ENCODE measurements around the gene SYNJ1.
"Not testable (repeated sequence)": the region's sequence is repeated elsewhere in the genome, so short reads cannot be mapped to it uniquely, and the experiment has no call there.

The SYNJ1 gene

DNA sequence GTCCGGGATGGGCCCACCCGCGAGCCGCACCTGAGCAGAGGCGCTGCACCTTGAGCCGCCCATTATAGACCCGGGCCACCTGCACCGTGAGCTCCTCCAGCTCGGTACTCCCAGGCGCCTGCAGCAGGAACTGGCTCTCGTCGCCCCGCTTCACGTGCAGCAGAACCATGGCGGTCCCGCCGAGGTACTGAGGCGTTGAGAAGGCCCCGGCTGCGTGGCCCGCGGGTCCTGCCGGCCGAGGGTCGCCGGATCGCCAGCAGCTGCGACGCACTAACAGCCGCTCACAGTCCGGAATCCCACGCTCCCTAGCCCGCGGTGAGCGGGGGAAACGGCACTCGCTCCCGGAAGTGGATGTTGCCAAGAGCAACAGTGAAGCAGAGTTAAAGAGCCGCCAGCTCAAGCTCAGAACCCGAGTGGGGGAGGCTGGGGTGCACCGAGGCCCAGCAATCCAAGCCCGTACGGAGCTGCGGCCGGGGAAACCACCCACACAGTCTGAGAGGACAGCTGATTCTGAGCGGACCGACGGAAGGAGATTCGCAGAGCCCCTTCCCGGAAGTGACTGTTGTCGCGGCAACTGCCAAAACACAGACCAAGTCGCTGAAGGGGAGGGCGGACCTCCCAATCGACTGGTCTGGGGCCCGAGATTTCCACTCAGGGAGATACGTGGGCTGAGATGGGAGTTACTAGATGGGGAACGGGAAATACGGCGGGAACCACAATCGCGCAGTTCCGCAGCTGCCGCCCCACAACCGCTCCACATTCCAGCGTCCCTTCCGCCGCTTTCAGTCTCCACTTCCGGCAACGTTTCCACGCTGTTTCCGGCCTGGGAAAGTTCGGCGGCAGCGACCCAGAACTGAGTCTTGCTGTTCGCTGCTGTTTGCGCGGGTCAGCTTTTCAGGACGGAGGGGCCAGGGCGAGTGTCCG lies 115.5 kb downstream of the SYNJ1 start, which contains the start of gene CFAP298:
Gene CFAP298 (minus strand): TSS at position 303 of the 924 bp plus-strand sequence. CDS start 134 bp downstream, at position 169.
- peak; percentile 81 for DNase-seq (ENCODE audit: low spot score)

- DNase-seq (ENCODE audit: low spot score), result peak; percentile 68
Observed at GRCh38 chr21:32611471-32611997, 116.3 kb downstream of the SYNJ1 start.

- DNase-seq (ENCODE audit: low spot score), result not testable (repeated sequence)
Observed at GRCh38 chr21:32610940-32611339, 116.9 kb downstream of the SYNJ1 start.

GRCh38 chr21:32608851-32609250 lies 119.0 kb downstream of the SYNJ1 start:
- DNase-seq (ENCODE audit: low spot score), result no peak

DNA sequence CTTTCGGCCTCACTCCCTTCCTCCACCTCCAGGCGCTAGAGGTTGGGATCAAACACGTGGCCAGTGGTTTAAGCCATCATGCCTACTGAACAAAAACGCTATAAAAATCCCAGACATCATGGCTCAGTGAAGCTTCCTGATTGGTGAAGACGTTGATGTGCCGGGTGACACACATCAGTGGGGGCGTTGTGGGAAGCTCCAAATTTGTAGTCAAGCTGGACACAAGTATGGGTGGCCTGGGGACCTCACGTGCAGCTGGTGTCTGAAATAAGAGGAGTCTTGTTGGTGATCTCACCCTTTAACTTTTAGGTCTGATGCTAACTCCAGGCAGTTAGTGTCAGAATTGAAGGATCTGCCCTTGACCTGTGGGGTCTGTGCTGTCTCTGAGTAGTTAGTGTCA lies 122.3 kb downstream of the SYNJ1 start:
- DNase-seq (ENCODE audit: low spot score), result no peak

- DNase-seq (ENCODE audit: low spot score), result no peak
Observed at GRCh38 chr21:32604464-32604863, 123.3 kb downstream of the SYNJ1 start.

DNA sequence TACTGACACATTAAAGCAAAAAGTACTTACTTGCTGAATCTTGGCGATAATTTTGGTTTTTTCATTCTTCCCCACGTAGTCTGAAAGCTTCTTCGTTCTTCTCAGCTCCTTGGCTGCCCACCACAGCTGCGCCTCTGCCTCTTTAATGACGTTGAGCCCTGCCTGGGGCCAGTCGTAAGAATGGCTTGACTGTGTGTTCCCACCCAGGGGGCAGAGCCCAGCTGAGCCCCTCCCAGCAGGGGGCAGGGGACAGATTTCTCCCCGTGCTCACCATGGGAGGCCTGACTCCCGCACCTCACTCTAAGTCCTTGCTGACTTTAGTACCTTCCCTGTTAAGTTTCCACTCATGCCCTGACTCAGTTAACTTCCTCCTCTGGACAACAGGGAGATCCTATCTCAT lies 124.7 kb downstream of the SYNJ1 start:
- no peak for DNase-seq (ENCODE audit: low spot score)

DNA sequence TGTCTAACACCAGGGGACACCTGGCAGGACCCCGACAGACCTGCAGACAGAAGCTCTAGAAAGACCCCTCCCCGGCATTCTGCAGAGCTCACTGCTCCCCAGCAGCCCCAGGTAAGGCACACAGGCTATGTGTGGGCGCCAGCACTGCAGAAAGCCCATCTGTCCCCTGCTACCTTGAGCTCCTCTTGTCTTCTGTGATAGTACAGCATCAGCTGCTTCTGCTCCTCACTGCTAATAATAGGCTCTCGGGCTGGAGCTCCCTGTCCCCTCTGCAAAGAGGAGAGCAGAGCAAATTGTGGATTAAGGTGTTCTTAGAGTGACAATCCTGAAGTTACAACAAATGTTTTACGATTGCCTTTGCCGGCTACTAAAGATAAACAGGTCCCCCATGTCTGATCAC lies 125.7 kb downstream of the SYNJ1 start:
- no peak for DNase-seq (ENCODE audit: low spot score)

DNA sequence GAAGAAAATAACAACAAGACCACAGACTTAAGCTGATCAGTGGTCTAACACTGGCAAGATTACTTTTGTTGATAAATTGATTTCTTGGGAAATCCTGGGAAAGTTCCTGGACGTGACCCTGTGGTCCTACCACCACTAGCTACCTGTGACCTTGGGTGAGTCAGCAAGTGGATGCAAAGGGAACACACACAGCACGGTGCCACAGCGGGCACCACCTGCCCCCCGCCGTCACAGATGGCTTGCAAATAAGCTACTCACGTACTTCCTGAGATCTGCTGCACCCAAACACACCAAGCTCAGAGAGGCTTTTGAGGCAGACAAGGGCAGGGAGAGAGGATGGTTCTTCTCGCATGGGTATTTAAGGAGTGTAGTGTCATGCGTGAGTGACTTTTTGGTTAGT lies 128.3 kb downstream of the SYNJ1 start:
- no peak for DNase-seq (ENCODE audit: low spot score)

DNA sequence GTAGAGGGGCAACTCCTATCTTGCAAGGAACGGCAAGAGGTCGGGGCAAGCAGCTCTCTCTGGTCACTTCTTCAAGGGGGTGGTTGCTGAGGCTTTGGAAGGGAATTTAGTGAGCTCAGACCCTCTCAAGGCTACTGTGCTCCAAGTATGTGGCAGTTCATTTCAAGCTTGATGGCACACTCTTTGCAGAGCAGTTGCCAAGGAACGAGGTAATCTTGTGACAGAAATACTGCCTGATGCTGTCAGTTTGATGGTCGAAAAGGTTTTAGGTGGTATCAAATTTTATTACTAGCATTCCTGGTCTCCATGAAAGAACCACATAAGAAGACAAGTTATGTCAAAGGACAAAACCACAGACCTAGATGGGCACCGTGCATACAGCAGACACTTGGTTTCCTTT lies 128.7 kb downstream of the SYNJ1 start:
- no peak for DNase-seq (ENCODE audit: low spot score)

DNA sequence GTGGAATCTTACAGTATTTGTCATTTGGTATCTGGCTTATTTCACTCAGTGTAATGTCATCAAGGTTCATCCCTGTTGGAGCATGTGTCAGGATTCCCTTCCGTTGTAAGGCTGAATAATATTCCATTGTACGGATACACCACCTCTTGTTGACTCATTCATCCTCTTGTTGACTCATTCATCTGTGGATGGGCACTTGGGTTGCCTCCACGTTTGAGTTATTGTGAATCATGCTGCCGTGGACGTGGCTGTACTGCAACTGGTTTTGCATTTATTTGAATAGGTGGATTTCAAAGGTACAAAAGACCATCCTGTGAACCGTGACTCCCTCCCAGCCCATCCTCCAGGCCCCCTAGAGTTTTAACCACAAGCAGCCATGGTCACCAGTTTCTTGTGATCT lies 130.6 kb downstream of the SYNJ1 start:
- DNase-seq (ENCODE audit: low spot score), result no peak

DNA sequence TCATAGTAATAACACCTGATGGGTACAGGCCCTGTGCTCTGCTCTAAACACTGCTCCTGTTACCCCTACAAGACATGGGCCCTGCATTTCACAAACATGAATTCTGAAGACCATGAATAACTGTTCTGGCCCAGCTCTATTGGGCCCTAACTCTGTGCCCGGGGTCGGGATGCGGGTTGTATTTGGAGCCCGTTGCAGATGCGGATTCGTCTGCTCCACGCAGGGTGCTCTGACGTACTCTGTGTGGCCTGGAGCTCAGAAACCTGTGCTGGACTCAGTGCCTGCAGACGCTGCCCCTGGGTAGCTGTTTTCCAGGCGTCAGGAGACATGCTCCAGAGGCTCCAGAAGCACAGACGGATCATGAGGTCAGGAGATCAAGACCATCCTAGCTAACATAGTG lies 132.4 kb downstream of the SYNJ1 start:
- no peak for DNase-seq (ENCODE audit: low spot score)

GRCh38 chr21:32593690-32594089 lies 134.1 kb downstream of the SYNJ1 start:
- DNase-seq (ENCODE audit: low spot score), result no peak

- DNase-seq (ENCODE audit: low spot score), result no peak
Observed at GRCh38 chr21:32592929-32593502, 134.8 kb downstream of the SYNJ1 start.

GRCh38 chr21:32590130-32590529 lies 137.7 kb downstream of the SYNJ1 start:
- DNase-seq (ENCODE audit: low spot score), result no peak

GRCh38 chr21:32587651-32588050 lies 140.2 kb downstream of the SYNJ1 start:
- DNase-seq (ENCODE audit: low spot score), result no peak

- no peak for DNase-seq (ENCODE audit: low spot score)
Observed at GRCh38 chr21:32587120-32587519, 140.7 kb downstream of the SYNJ1 start.

GRCh38 chr21:32585970-32586369 lies 141.8 kb downstream of the SYNJ1 start:
- DNase-seq (ENCODE audit: low spot score), result no peak

GRCh38 chr21:32585042-32585710 lies 142.6 kb downstream of the SYNJ1 start, which contains the start of gene TCP10L:
Gene TCP10L, minus strand, starts transcription at chr21:32585523. Its CDS starts 1,219 bp downstream, at chr21:32584304.
- no peak for DNase-seq (ENCODE audit: low spot score)

DNA sequence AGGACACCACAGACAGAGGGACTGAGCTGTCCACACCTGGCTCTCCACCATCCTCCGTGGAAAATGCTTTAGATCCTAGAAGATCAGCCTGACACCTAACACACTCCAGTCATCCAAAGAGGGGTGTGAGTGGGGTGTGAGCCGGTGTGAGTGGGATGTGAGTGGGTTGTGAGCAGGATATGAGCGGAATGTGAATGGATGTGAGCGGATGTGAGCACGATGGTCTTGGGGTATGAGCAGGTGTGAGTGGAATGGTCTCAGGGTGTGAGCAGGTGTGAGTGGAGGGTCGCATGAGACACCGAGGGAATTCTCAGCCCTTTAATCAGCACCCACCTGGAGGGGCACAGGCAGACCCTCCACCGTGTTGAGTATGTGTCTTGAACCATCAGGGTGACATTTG lies 143.3 kb downstream of the SYNJ1 start:
- no peak for DNase-seq (ENCODE audit: low spot score)

- no peak for DNase-seq (ENCODE audit: low spot score)
Observed at GRCh38 chr21:32581732-32582131, 146.1 kb downstream of the SYNJ1 start.

- no peak for DNase-seq (ENCODE audit: low spot score)
Observed at GRCh38 chr21:32580949-32581348, 146.9 kb downstream of the SYNJ1 start.
